Colon (tissue), 2 donors: ENCODE results near the gene LRP1-AS.

Experiments
- FAIRE-seq: peaks from 2 replicates; lab custom pipeline; 2012; peaks lifted over from hg19 to GRCh38; lab: Jason Lieb, UNC
- donor health status: control.
- donor health status: control.

LRP1-AS gene

DNA sequence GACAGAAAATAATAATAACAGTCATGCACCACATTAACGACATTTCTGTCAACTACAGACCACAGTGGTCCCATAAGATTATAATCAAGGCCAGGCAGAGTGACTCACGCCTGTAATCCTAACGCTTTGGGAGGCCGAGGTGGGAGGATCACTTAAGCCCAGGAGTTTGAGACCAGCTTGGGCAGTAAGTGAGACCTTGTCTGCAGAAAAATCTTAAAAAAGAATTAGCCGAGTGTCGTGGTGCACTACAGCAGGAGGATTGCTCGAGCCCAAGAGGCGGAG, 49.9 kb downstream of the LRP1-AS start:
- FAIRE-seq: no peak

DNA sequence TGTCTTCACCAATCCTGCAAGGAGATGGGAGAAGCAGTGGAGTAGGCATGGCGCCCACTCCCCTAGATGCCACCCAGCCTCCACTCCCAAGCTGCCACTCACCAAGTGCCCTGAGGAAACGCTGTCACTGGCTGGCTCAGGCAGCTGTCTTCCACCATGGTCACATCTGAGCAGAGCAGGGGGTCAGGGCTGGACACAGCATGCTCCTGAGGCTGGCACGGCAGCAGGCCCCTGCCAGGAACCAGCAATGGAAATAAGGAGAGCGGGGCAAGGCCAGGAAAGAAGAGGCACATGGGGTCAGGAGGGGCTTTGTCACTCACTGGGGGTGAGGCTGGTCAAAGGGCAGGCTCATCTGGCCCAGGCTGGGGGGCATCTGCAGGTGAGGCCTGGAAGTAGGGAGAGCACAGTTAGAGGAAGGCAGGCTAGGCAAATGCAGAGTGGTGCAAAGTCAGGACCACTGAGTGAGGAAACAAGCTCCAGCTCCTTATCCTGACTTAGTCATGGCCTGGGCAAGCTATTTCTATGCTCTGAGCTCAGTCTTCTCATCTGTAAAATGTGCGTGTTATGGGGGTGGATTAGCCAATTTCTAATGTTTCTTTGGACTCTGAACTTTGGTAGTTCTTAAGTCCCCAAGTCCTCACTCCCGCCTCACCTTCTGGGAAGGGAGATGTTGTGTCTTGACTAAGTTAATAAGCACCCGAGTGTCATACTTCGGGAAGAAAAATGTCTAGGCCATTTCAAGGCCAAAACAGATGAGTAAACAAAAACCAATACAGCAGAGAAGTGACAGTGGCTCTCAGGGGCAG, 50.5 kb downstream of the LRP1-AS start:
- no peak for FAIRE-seq

DNA sequence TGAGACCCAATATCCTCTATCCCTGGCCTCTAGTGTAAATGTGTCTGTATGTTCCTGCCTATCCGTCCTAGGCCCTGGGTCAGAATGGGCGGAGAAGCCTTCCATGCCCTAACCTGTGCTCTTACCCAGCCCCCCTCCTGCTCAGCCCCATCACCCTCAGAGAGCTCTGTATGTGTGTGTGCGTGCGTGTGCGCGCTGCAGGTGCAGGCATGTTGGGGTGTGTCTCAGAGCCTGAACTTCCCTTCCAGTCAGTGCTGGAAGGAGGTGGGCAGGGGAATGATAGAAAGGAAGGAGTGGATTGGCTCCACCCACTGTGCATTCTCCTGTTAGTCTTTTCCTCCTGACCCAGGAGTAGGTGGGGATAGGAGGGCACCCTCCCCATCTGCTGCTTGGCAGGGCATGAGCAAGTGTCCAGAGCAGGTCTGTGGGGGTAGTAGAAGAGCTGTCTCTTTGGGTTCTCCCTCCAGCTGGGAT, 51.3 kb downstream of the LRP1-AS start:
- no peak for FAIRE-seq

DNA sequence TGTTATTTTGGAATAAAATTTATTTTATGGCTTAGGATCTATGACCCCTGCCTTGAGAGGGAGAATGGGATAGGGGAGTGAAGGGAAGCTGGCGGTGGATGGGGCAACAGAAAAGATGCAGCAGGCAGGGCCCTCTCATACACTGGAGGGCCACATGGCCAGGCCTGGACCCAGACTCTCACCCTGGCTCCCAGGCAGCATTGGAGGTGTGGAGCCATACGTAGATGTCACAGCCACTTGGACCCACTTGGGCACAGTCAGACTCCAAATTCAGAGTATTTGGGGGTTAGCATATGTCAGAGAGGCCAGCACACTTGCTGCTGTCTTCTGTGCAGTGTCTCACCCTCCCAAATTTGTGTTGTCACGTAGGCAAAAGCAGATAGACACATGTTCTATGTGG, 52.0 kb downstream of the LRP1-AS start:
- no peak for FAIRE-seq
